Right lung (tissue), 5 donors: Measurements from ENCODE around the gene DLGAP1. TPM values are rescaled to one million over a fixed set of nuclear protein-coding genes. Genes with fewer than 3 reads are reported as not detected.
"Not testable (repeated sequence)": the region's sequence is repeated elsewhere in the genome, so short reads cannot be mapped to it uniquely, and the experiment has no call there.

Source experiments
- DNase-seq, 2 donors: peaks; one replicate each; pipeline ENCODE4 v3.0.0-alpha.2; 2013
- polyA plus RNA-seq, 5 donors: library from polyadenylated mRNA; unstranded; fragments of 120-200 nt; gene quantifications; one replicate each; pipeline versions ENCODE4 v1.2.1 to v1.2.3, GENCODE V29; 2013; ENCODE audit warnings: inconsistent platforms in 1 of 5, low replicate concordance in 1 of 5; ENCODE audit not compliant: insufficient read length in 5 of 5, insufficient read depth in 1 of 5

DLGAP1 gene
- polyA plus RNA-seq, 5 donors: 1.0 to 3.2 (median 2.0) TPM

DNA sequence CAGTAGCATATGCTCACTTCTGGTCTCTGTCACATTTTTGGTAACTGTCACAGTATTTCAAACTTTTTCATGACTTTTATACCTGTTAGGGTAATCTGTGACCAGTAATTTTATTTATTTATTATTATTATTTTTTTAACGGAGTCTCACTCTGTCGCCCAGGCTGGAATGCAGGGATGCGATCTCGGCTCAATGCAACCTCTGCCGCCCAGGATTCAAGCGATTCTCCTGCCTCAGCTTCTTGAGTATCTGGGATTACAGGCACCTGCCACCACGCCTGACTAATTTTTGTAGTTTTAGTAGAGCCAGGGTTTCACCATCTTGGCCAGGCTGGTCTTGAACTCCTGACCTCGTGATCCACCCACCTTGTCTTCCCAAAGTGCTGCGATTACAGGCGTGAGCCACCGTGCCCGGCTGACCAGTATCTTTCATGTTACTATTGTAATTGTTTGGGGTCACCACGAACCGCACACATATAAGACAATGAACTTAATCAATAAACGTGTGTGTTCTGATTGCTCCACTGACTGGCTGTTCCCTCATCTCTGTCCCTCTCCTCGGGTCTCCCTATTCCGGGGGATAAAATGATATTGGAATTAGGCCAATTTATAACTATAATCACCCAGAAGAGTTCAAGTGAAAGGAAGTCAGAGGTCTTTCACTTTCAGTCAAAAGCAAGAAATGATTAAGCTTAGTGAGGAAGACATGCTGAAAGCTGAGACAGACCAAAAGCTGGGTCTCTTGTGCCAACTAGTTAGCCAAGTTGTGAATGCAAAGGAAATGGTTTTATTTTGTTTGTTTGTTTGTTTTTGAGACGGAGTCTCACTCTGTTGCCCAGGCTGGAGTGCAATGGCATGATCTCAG, 982.2 kb downstream of the DLGAP1 start:
- DNase-seq: no peak

- DNase-seq: not testable (repeated sequence)
Measured at GRCh38 chr18:3472121-3472520, 983.0 kb downstream of the DLGAP1 start.

- DNase-seq: no peak
Measured at GRCh38 chr18:3471141-3471648, 983.9 kb downstream of the DLGAP1 start.

GRCh38 chr18:3468833-3469232, 986.3 kb downstream of the DLGAP1 start:
- no peak for DNase-seq

DNA sequence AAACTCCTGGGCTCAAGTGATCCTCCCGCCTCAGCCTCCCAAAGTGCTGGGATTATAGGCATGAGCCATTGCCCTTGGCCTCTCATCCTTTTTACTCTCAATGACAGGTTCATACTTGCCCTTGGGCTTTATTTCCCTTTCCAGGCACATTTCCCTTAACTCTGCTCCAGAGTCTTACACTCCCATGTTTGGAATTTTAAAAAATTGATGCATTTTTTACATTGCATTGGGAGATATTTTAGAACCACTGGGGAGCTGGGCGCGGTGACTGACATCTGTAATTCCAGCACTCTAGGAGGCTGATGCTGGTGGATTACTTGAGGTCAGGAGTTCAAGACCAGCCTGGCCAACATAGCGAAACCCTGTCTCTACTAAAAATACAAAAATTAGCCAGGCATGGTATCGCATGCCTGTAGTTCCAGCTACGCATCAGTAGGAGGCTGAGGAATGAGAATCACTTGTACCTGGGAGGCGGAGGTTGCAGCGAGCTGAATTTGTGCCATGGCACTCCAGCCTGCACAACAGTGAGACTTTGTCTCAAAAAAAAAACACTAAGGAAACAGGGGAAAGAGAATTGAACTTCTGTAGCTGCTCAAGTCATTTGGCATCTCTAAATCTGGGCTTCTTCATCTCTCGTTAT, 986.9 kb downstream of the DLGAP1 start:
- DNase-seq: no peak

- DNase-seq: no peak
Measured at GRCh38 chr18:3466872-3467271, 988.2 kb downstream of the DLGAP1 start.

- DNase-seq: no peak
Measured at GRCh38 chr18:3466045-3466444, 989.1 kb downstream of the DLGAP1 start.

- DNase-seq: no peak
Measured at GRCh38 chr18:3463051-3463450, 992.1 kb downstream of the DLGAP1 start.

DNA sequence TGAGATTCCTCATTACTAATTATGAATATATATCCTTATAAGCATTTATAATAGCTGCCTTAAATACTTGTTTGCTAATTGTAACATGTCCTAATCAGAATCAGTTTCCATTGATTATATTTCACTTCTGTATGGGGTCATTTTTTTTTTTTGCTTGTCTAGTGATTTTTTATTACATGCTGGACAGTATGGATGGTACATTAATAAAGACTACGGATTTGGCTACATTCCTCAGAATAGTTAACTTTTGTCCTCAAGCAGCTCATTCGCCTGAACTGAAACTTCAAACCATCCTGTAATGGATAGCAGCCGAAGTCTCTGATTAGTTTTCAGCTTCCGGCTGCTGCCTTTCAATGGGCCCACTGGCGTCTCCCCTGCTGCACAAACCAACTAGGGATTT, 993.4 kb downstream of the DLGAP1 start:
- no peak for DNase-seq

DNA sequence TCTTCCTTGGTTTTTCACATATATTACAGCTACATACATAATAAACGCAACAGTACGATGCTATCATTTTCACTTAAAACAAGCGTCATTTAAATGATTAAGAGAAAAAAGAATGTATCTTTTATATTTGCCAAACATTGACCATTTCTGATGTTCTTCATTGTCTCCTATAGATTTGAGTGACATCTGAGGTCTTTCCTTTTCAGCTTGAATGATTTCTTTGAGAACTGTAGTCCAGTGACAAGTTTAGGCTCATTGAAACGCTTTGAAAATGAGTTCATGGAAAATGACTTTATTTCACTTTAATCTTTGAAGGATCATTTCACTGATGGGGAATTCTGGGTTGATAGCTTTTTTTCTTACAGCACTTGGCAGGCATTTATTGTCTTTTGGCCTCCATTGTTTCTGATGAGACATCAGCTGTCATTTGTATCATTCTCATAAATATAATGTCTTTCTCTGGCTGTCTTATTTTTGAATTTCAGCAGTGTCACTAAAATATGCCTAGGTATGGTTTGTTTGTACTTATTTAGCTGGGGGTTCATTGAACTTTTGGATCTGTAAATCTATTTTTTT, 994.2 kb downstream of the DLGAP1 start:
- no peak for DNase-seq

DNA sequence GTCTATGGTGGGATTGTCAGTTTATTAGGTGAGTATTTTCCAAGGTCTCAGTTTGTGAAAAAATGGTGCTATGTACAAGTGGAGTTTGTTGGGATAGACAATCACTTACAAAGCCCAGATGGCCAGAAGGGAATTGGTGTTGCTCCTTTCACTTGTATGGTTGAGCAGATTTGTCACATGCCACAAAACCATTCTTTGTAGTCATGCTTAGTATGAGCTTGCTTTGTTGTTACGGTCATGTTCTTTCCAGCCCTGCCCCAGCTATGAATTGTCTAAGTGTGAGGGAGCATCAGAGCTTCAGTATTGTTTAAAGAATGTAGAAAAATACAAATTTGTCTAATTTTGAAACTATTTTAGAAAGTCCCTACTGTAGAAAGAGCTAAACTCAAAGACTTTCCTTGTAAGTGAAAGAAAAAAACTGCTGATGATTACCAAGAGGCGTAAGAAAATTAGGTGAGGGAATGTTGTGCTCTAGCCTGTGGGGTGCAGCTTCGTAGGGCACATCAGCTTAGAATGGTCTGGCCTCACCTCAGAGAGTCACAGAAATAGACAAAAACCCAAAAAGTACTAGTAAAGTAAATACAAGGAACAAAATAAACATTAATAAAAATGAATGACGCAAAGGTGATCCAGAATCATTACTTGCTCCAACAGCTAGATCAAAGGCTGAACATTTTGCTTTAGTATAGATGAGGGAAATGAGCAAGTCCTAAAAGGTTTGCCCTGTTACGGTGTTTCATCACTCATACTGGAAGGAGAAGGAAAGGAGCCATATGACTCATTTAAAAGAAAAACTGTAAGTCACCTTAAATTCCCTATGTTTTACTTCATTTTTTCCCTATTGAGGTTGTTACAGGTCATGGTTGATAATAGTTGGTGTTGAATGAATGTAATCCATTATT, 995.9 kb downstream of the DLGAP1 start:
- DNase-seq: no peak

DNA sequence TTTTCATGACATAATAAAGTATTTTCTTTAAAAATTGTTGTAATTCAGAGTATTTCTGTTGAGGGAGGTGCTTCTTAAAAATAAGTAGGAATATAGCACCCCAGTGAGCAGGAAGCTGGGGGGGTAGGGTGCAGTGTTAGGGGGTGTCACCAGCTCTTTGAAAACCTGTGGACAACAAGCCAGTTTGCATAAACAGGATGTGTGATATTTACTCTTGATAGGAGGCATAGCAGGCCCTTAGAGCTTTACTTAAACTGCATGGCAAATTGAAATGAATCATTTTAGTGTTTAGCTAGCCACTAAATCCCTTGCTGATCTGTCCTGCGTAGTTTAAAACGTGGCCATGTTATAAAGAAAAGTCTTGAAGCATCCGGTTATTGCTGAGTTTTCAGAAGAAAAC, 996.7 kb downstream of the DLGAP1 start:
- no peak for DNase-seq

DNA sequence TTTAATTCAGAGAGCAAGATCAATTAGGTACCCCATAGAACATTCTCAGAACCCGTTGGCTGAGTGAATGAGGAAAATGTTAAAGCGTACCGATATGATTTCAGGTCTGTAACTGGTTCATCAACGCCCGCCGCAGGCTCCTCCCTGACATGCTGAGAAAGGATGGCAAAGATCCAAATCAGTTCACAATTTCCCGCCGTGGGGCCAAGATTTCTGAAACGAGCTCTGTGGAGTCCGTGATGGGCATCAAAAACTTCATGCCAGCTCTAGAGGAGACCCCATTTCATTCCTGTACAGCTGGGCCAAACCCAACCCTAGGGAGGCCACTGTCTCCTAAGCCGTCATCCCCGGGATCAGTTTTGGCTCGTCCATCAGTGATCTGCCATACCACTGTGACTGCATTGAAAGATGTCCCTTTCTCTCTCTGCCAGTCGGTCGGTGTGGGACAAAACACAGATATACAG, 997.8 kb downstream of the DLGAP1 start:
- DNase-seq: no peak

- DNase-seq: no peak
Measured at GRCh38 chr18:3456686-3457069, 998.4 kb downstream of the DLGAP1 start.

- no peak for DNase-seq
Measured at GRCh38 chr18:3455907-3456685, 999.0 kb downstream of the DLGAP1 start.

- DNase-seq: no peak
Measured at GRCh38 chr18:3455090-3455635, 999.9 kb downstream of the DLGAP1 start.

DNA sequence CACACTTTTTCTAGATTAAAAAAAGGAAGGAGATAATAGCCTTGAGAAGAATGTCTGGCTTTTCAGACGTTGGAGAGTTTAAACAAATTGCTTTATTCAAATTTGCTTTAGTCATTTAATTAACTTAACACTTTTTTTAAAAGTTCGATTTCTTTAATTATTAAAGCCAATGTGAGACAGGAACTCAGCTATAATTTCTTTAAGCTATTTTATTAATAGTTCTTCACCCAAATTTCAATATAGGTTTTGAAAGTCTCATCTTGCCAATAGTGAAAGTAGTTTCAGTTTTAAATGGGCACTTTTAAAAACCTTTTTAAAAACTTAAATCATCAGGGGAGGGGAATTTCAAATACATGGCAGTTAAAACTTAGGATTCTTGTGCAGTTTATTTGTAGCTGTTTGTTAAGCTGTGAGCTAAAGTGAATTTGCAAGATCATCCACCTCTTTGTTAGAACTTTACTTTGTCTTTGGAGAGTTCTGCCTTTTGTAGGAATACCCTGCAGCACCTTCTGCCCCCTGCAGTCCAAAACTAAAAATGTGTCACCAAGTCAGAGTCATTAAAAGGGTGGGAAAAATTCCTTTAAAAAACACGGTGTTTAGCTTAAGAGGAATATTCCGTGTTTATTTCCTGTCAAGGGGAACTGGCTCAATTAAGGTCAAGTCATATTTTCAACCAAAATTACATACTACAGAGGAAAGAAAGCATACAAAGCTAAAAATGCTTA, 1000.6 kb downstream of the DLGAP1 start:
- peak in 1 of 2 donors; percentile 45 for DNase-seq

GRCh38 chr18:3453540-3454364, 1001.4 kb downstream of the DLGAP1 start:
- DNase-seq: peak; percentile 80 to 88
